Measurements from ENCODE around the gene UBAC2. TPM values are rescaled to one million over a fixed set of nuclear protein-coding genes. Genes with fewer than 3 reads are reported as not detected.
A peak's percentile ranks its signal among the peaks of the same experiment; 100 is the strongest.

The UBAC2 gene
- total RNA-seq, 2 experiments from 2014 or later: 52.8 to 60.8 TPM

GRCh38 chr13:99165753-99166587 is 34.7 kb upstream of the UBAC2 start:
- ATAC-seq (no peak), DNase-seq (no peak)
- H3K36me3 Mint-ChIP-seq: no peaks in the 10 kb centered on the region
- no peak overlapping the region for H3K27ac Mint-ChIP-seq
- CTCF ChIA-PET: interaction anchor here (0.8 to 1.2 kb wide), 2 partner anchors 10 to 20 kb away, joined by 3 to 5 read pairs; no protein-coding TSS in a partner anchor
- H3K4me1 Mint-ChIP-seq: peaks cover 3% of the 10 kb centered on the region
- H3K9me3 Mint-ChIP-seq (ENCODE audit: low read depth): no peaks in the 10 kb centered on the region
- peaks cover 5% of the 10 kb centered on the region for H3K27me3 Mint-ChIP-seq
- no peak overlapping the region for H3K4me3 Mint-ChIP-seq

- Mint-ChIP-seq H3K27me3 (peaks cover 2% of the 10 kb centered on the region), H3K27ac (no peak overlapping the region), H3K36me3 (no peaks in the 10 kb centered on the region), H3K9me3 (ENCODE audit: low read depth) (no peaks in the 10 kb centered on the region), H3K4me1 (peaks cover 9% of the 10 kb centered on the region), H3K4me3 (no peak overlapping the region)
- ATAC-seq (no peak), DNase-seq (no peak)
- CTCF ChIA-PET: interaction anchor here (0.7 to 13.3 kb wide), 3 partner anchors 83 to 264 kb away, joined by 3 to 308 read pairs (median 8); no protein-coding TSS in a partner anchor
These were observed 27.7 kb upstream of the UBAC2 start for GRCh38 chr13:99172951-99173350.

- DNase-seq: no peak
- Mint-ChIP-seq H3K27ac (no peak overlapping the region), H3K9me3 (ENCODE audit: low read depth) (no peaks in the 10 kb centered on the region), H3K4me1 (peaks cover 15% of the 10 kb centered on the region), H3K36me3 (no peaks in the 10 kb centered on the region), H3K27me3 (peaks cover 2% of the 10 kb centered on the region), H3K4me3 (no peak overlapping the region)
- CTCF ChIA-PET: interaction anchor here (0.7 to 13.3 kb wide), 4 partner anchors 83 to 263 kb away, joined by 3 to 308 read pairs (median 6); no protein-coding TSS in a partner anchor
- ATAC-seq: no peak
These were observed 27.0 kb upstream of the UBAC2 start for GRCh38 chr13:99173606-99174005.

GRCh38 chr13:99174533-99175100 is 26.0 kb upstream of the UBAC2 start:
- peaks cover 2% of the 10 kb centered on the region for H3K27me3 Mint-ChIP-seq
- ATAC-seq (no peak), DNase-seq (no peak)
- CTCF ChIA-PET: interaction anchor here (0.5 to 13.3 kb wide), 4 partner anchors 56 to 262 kb away, joined by 3 to 308 read pairs (median 6); no protein-coding TSS in a partner anchor
- H3K36me3 Mint-ChIP-seq: no peaks in the 10 kb centered on the region
- H3K4me3 Mint-ChIP-seq: no peak overlapping the region
- peaks cover 25% of the 10 kb centered on the region for H3K4me1 Mint-ChIP-seq
- H3K9me3 Mint-ChIP-seq (ENCODE audit: low read depth): no peaks in the 10 kb centered on the region
- H3K27ac Mint-ChIP-seq: no peak overlapping the region

- H3K27ac Mint-ChIP-seq: peak overlapping the region; percentile 53
- H3K4me3 Mint-ChIP-seq: no peak overlapping the region
- H3K9me3 Mint-ChIP-seq (ENCODE audit: low read depth): peaks cover 7% of the 10 kb centered on the region
- peaks cover 31% of the 10 kb centered on the region for H3K4me1 Mint-ChIP-seq
- ATAC-seq (peak; percentile 88), DNase-seq (peak; percentile 84)
- CTCF ChIA-PET: interaction anchor here (0.6 to 13.3 kb wide), 65 partner anchors 9 to 1462 kb away, joined by 3 to 308 read pairs (median 4); partner anchors contain the start of genes GPR18 and UBAC2
- peaks cover 5% of the 10 kb centered on the region for H3K36me3 Mint-ChIP-seq
- peaks cover 2% of the 10 kb centered on the region for H3K27me3 Mint-ChIP-seq
These were observed 24.1 kb upstream of the UBAC2 start for GRCh38 chr13:99176309-99177276.

GRCh38 chr13:99178636-99179035 is 22.0 kb upstream of the UBAC2 start:
- peaks cover 7% of the 10 kb centered on the region for H3K36me3 Mint-ChIP-seq
- peak overlapping the region; percentile 24 for H3K27ac Mint-ChIP-seq
- H3K9me3 Mint-ChIP-seq (ENCODE audit: low read depth): peaks cover 10% of the 10 kb centered on the region
- CTCF ChIA-PET: interaction anchor here (0.8 to 13.3 kb wide), 3 partner anchors 79 to 91 kb away, joined by 4 to 308 read pairs (median 4); partner anchors contain the start of gene GPR18
- peaks cover 31% of the 10 kb centered on the region for H3K4me1 Mint-ChIP-seq
- peak; percentile 54 for DNase-seq
- peak; percentile 40 for ATAC-seq
- no peak overlapping the region for H3K4me3 Mint-ChIP-seq
- H3K27me3 Mint-ChIP-seq: peaks cover 2% of the 10 kb centered on the region

GRCh38 chr13:99179460-99179859 is 21.2 kb upstream of the UBAC2 start:
- Mint-ChIP-seq H3K4me3 (no peak overlapping the region), H3K27me3 (peaks cover 2% of the 10 kb centered on the region), H3K36me3 (peaks cover 9% of the 10 kb centered on the region), H3K9me3 (ENCODE audit: low read depth) (peaks cover 10% of the 10 kb centered on the region), H3K27ac (peak overlapping the region; percentile 24), H3K4me1 (peaks cover 31% of the 10 kb centered on the region)
- ATAC-seq (no peak), DNase-seq (no peak)
- CTCF ChIA-PET: interaction anchor here (0.8 to 13.3 kb wide), 6 partner anchors 18 to 208 kb away, joined by 3 to 308 read pairs (median 4); partner anchors contain the start of genes GPR18 and UBAC2

GRCh38 chr13:99182439-99182838 is 18.2 kb upstream of the UBAC2 start:
- DNase-seq: no peak
- Mint-ChIP-seq H3K4me3 (no peak overlapping the region), H3K9me3 (ENCODE audit: low read depth) (peaks cover 10% of the 10 kb centered on the region), H3K4me1 (peaks cover 24% of the 10 kb centered on the region), H3K27ac (no peak overlapping the region), H3K27me3 (no peaks in the 10 kb centered on the region), H3K36me3 (peaks cover 12% of the 10 kb centered on the region)
- no peak for ATAC-seq
- CTCF ChIA-PET: interaction anchor here (13.3 kb wide), 1 partner anchor 87 kb away, joined by 308 read pairs; no protein-coding TSS in a partner anchor

GRCh38 chr13:99185606-99186005 is 15.0 kb upstream of the UBAC2 start:
- CTCF ChIA-PET: interaction anchor here (0.7 to 3.5 kb wide), 8 partner anchors 9 to 140 kb away, joined by 3 to 27 read pairs (median 4); partner anchors contain the start of gene UBAC2
- peaks cover under 1% of the 10 kb centered on the region for H3K4me1 Mint-ChIP-seq
- peaks cover 10% of the 10 kb centered on the region for H3K9me3 Mint-ChIP-seq (ENCODE audit: low read depth)
- peaks cover 12% of the 10 kb centered on the region for H3K36me3 Mint-ChIP-seq
- DNase-seq: no peak
- no peak for ATAC-seq
- H3K4me3 Mint-ChIP-seq: no peak overlapping the region
- H3K27ac Mint-ChIP-seq: no peak overlapping the region
- H3K27me3 Mint-ChIP-seq: no peaks in the 10 kb centered on the region

- no peak overlapping the region for H3K4me3 Mint-ChIP-seq
- no peaks in the 10 kb centered on the region for H3K9me3 Mint-ChIP-seq (ENCODE audit: low read depth)
- DNase-seq (no peak), ATAC-seq (no peak)
- peaks cover 11% of the 10 kb centered on the region for H3K4me1 Mint-ChIP-seq
- H3K27ac Mint-ChIP-seq: no peak overlapping the region
- no peaks in the 10 kb centered on the region for H3K27me3 Mint-ChIP-seq
- CTCF ChIA-PET: no interaction called here
- H3K36me3 Mint-ChIP-seq: no peaks in the 10 kb centered on the region
These were observed 10.3 kb upstream of the UBAC2 start for GRCh38 chr13:99190147-99190985.

- no peak for DNase-seq
- no peak for ATAC-seq
- peaks cover 11% of the 10 kb centered on the region for H3K4me1 Mint-ChIP-seq
- H3K27me3 Mint-ChIP-seq: no peaks in the 10 kb centered on the region
- H3K9me3 Mint-ChIP-seq (ENCODE audit: low read depth): no peaks in the 10 kb centered on the region
- CTCF ChIA-PET: interaction anchor here (1.1 to 1.7 kb wide), 2 partner anchors 9 to 15 kb away, joined by 3 to 4 read pairs; partner anchors contain the start of gene UBAC2
- no peak overlapping the region for H3K4me3 Mint-ChIP-seq
- H3K27ac Mint-ChIP-seq: no peak overlapping the region
- H3K36me3 Mint-ChIP-seq: no peaks in the 10 kb centered on the region
These were observed 9.2 kb upstream of the UBAC2 start for GRCh38 chr13:99191336-99191899.

All from activated CD8-positive, alpha-beta memory T cell treated with anti-CD3 and anti-CD28 coated beads, Interleukin-2, amount 10 ng/mL, durations not matched to agents 7 days and 5 days (primary cell).